Measurements from ENCODE around the gene INIP.
"Not testable (repeated sequence)": the region's sequence is repeated elsewhere in the genome, so short reads cannot be mapped to it uniquely, and the experiment has no call there.

The INIP gene

GRCh38 chr9:112673221-112673620 lies 44.7 kb downstream of the INIP start:
- not testable (repeated sequence) for DNase-seq (ENCODE audit: low read depth in 2 of 2)

- no peak for DNase-seq (ENCODE audit: low read depth in 2 of 2)
These were observed 46.8 kb downstream of the INIP start for GRCh38 chr9:112670991-112671625.

GRCh38 chr9:112669326-112669725 lies 48.6 kb downstream of the INIP start:
- no peak for DNase-seq (ENCODE audit: low read depth in 2 of 2)

- no peak for DNase-seq (ENCODE audit: low read depth in 2 of 2)
These were observed 52.6 kb downstream of the INIP start for GRCh38 chr9:112665347-112665746.

- DNase-seq (ENCODE audit: low read depth in 2 of 2), result no peak
These were observed 53.4 kb downstream of the INIP start for GRCh38 chr9:112664531-112664930.

GRCh38 chr9:112663681-112664080 lies 54.2 kb downstream of the INIP start:
- DNase-seq (ENCODE audit: low read depth in 2 of 2), result no peak

GRCh38 chr9:112659906-112660305 lies 58.0 kb downstream of the INIP start:
- no peak for DNase-seq (ENCODE audit: low read depth in 2 of 2)

- DNase-seq (ENCODE audit: low read depth in 2 of 2), result no peak
These were observed 62.2 kb downstream of the INIP start for GRCh38 chr9:112655668-112656067.

- no peak for DNase-seq (ENCODE audit: low read depth in 2 of 2)
These were observed 63.6 kb downstream of the INIP start for GRCh38 chr9:112654282-112654681.

- no peak for DNase-seq (ENCODE audit: low read depth in 2 of 2)
These were observed 69.3 kb downstream of the INIP start for GRCh38 chr9:112648624-112649023.

GRCh38 chr9:112647596-112647995 lies 70.3 kb downstream of the INIP start:
- DNase-seq (ENCODE audit: low read depth in 2 of 2), result no peak

- DNase-seq (ENCODE audit: low read depth in 2 of 2), result no peak
These were observed 75.8 kb downstream of the INIP start for GRCh38 chr9:112642126-112642525.

- DNase-seq (ENCODE audit: low read depth in 2 of 2), result no peak
These were observed 77.6 kb downstream of the INIP start for GRCh38 chr9:112640311-112640710.
